ENCODE results near the gene TRPV6. TPM values are rescaled to one million over a fixed set of nuclear protein-coding genes. Genes with fewer than 3 reads are reported as not detected.
A peak's percentile ranks its signal among the peaks of the same experiment; 100 is the strongest.

TRPV6 gene
- total RNA-seq, 6 donors from 2014 or later, result 0.23 to 1.5 (median 0.68) TPM

GRCh38 chr7:142874409-142874808 is 11.1 kb downstream of the TRPV6 start:
- H3K36me3 ChIP-seq, result no peaks in the 10 kb centered on the region
- H3K4me1 ChIP-seq, result no peaks in the 10 kb centered on the region
- no peak overlapping the region for H3K27ac ChIP-seq
- WGBS, 2 donors, result 90 to 91% methylated on average over 7 of the region's 7 CpGs
- no peaks in the 10 kb centered on the region for H3K27me3 ChIP-seq
- TF ChIP-seq EP300 (IDR thresholded peaks at IDR 0.05), result no peak
- no peak for TF ChIP-seq POLR2AphosphoS5 (IDR thresholded peaks at IDR 0.05)
- TF ChIP-seq POLR2A (IDR thresholded peaks at IDR 0.05), result no peak
- TF ChIP-seq, protein P1, sequence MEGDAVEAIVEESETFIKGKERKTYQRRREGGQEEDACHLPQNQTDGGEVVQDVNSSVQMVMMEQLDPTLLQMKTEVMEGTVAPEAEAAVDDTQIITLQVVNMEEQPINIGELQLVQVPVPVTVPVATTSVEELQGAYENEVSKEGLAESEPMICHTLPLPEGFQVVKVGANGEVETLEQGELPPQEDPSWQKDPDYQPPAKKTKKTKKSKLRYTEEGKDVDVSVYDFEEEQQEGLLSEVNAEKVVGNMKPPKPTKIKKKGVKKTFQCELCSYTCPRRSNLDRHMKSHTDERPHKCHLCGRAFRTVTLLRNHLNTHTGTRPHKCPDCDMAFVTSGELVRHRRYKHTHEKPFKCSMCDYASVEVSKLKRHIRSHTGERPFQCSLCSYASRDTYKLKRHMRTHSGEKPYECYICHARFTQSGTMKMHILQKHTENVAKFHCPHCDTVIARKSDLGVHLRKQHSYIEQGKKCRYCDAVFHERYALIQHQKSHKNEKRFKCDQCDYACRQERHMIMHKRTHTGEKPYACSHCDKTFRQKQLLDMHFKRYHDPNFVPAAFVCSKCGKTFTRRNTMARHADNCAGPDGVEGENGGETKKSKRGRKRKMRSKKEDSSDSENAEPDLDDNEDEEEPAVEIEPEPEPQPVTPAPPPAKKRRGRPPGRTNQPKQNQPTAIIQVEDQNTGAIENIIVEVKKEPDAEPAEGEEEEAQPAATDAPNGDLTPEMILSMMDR (IDR thresholded peaks at IDR 0.05), result no peak
- ATAC-seq (ENCODE audit: low FRiP score in 2 of 2) (peak in 1 of 2 donors; percentile 5), DNase-seq (no peak)
- no peak overlapping the region for H3K4me3 ChIP-seq
- no peaks in the 10 kb centered on the region for H3K9me3 ChIP-seq

DNA sequence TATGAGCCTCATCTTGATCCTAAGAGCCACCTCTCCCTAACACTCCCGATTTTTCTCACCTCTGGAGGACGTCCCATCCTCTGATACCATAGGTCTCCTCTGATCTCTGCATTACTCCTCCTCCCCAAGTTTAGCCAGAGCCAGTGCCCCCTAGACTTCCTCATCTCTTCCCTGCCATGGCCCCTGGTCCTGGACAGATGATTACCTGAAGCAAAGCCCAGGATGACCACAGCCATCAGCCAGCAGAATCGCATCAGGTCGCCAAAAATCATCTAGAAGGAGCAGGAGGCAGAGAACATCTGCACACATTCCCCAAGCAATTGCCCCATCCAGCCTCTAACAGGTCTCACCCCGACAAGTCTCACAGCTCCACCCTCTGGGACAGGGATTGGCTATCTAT is 11.7 kb downstream of the TRPV6 start:
- Histone ChIP-seq H3K27ac (no peak overlapping the region), H3K4me3 (no peak overlapping the region), H3K27me3 (no peaks in the 10 kb centered on the region), H3K9me3 (no peaks in the 10 kb centered on the region), H3K4me1 (no peaks in the 10 kb centered on the region), H3K36me3 (no peaks in the 10 kb centered on the region)
- DNase-seq (no peak), ATAC-seq (ENCODE audit: low FRiP score in 2 of 2) (no peak)
- WGBS, 2 donors, result 82 to 86% methylated on average over 5 of the region's 5 CpGs
- TF ChIP-seq POLR2AphosphoS5 (IDR thresholded peaks at IDR 0.05), result no peak
- no peak for TF ChIP-seq POLR2A (IDR thresholded peaks at IDR 0.05)
- TF ChIP-seq, protein P1 (IDR thresholded peaks at IDR 0.05), result no peak
- TF ChIP-seq EP300 (IDR thresholded peaks at IDR 0.05), result no peak

DNA sequence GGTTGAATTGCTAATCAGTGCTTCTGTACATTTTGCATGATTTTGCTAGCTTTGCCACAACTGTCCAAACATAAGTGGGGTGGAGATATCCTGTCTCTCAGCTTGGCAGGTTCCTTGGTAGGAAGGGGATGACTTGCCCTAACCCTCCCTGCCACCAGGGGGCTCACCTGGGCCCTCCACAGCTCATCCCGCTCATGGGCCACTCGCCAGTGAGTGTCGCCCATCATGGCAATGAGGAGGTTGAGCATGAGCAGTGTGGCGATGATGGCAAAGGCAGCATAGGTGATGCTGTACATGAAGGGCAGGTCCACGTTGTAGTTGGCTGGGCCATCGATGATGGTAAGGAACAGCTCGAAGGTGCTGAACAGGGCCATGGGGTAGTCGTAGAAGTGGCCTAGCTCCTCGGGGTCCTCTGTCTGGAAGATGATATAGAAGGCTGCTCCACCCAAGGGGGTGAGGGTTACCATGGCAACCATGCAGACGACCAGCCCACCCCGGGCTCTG is 12.2 kb downstream of the TRPV6 start:
- peak in 1 of 2 donors; percentile 18 for ATAC-seq (ENCODE audit: low FRiP score in 2 of 2)
- DNase-seq, result no peak
- no peak overlapping the region for H3K27ac ChIP-seq
- H3K36me3 ChIP-seq, result no peaks in the 10 kb centered on the region
- no peak overlapping the region for H3K4me3 ChIP-seq
- TF ChIP-seq EP300 (IDR thresholded peaks at IDR 0.05), result no peak
- TF ChIP-seq, protein P1 (IDR thresholded peaks at IDR 0.05), result peak in 4 of 6 experiments; percentile 27 to 54 (median 40)
- no peaks in the 10 kb centered on the region for H3K9me3 ChIP-seq
- 82 to 87% methylated on average over 10 to 11 of the region's 11 CpGs for WGBS, 2 donors
- H3K4me1 ChIP-seq, result no peaks in the 10 kb centered on the region
- H3K27me3 ChIP-seq, result no peaks in the 10 kb centered on the region

GRCh38 chr7:142872106-142872675 is 13.4 kb downstream of the TRPV6 start:
- no peaks in the 10 kb centered on the region for H3K4me1 ChIP-seq
- no peaks in the 10 kb centered on the region for H3K36me3 ChIP-seq
- TF ChIP-seq, protein P1 (IDR thresholded peaks at IDR 0.05), result no peak
- TF ChIP-seq POLR2AphosphoS5 (IDR thresholded peaks at IDR 0.05), result no peak
- no peak for TF ChIP-seq EP300 (IDR thresholded peaks at IDR 0.05)
- TF ChIP-seq POLR2A (IDR thresholded peaks at IDR 0.05), result no peak
- no peak overlapping the region for H3K4me3 ChIP-seq
- no peak overlapping the region for H3K27ac ChIP-seq
- H3K9me3 ChIP-seq, result no peaks in the 10 kb centered on the region
- 81 to 86% methylated on average over 4 to 15 of the region's 15 CpGs for WGBS, 2 donors
- DNase-seq (no peak), ATAC-seq (ENCODE audit: low FRiP score in 2 of 2) (no peak)
- H3K27me3 ChIP-seq, result no peaks in the 10 kb centered on the region
